Fibroblast of villous mesenchyme (primary cell): Measurements from ENCODE around the gene CMTM3. TPM values are rescaled to one million over a fixed set of nuclear protein-coding genes. Genes with fewer than 3 reads are reported as not detected.
"Not testable (repeated sequence)": the region's sequence is repeated elsewhere in the genome, so short reads cannot be mapped to it uniquely, and the experiment has no call there.

ENCODE experiments used
- DNase-seq: peaks from one replicate; pipeline ENCODE4 v3.0.0-alpha.2; 2010; ENCODE audit warnings: low read depth
- H3K4me3 ChIP-seq: 2 replicates; pipeline ENCODE4 v1.5.1; 2011; ENCODE audit warnings: low read depth, mild to moderate bottlenecking, low read length
- total RNA-seq: library from RNA; depleted of rRNA; stranded (reverse); fragments of >200 nt; gene quantifications from 2 replicates; pipeline ENCODE4 v1.2.3, GENCODE V29; 2012
- TF ChIP-seq, protein P1 (sequence below): IDR thresholded peaks from 2 replicates; pipeline ENCODE4 v1.5.1; 2012; ENCODE audit warnings: low read depth, mild to moderate bottlenecking, low read length; ENCODE audit not compliant: insufficient read depth

Gene CMTM3
- total RNA-seq, 1 donor, result 22.0 TPM

DNA sequence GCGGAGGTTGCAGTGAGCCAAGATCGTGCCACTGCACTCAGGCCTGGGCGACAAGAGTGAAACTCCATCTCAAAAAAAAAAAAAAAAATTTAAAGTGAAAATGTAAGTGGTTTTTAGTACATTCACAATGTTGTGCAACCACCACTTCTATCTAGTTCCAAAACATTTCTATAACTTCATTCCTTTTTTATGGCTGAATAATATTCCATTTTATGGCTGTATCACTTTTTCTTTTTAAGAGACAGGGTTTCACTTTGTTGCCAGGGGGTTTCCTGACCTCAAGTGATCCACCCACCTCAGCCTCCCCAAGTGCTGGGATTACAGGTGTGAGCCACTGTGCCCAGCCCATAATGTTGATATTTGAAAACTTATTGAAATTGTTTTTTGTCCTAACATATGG is 11.7 kb upstream of the CMTM3 start:
- no peak for DNase-seq
- TF ChIP-seq, protein P1, sequence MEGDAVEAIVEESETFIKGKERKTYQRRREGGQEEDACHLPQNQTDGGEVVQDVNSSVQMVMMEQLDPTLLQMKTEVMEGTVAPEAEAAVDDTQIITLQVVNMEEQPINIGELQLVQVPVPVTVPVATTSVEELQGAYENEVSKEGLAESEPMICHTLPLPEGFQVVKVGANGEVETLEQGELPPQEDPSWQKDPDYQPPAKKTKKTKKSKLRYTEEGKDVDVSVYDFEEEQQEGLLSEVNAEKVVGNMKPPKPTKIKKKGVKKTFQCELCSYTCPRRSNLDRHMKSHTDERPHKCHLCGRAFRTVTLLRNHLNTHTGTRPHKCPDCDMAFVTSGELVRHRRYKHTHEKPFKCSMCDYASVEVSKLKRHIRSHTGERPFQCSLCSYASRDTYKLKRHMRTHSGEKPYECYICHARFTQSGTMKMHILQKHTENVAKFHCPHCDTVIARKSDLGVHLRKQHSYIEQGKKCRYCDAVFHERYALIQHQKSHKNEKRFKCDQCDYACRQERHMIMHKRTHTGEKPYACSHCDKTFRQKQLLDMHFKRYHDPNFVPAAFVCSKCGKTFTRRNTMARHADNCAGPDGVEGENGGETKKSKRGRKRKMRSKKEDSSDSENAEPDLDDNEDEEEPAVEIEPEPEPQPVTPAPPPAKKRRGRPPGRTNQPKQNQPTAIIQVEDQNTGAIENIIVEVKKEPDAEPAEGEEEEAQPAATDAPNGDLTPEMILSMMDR, result no peak

DNA sequence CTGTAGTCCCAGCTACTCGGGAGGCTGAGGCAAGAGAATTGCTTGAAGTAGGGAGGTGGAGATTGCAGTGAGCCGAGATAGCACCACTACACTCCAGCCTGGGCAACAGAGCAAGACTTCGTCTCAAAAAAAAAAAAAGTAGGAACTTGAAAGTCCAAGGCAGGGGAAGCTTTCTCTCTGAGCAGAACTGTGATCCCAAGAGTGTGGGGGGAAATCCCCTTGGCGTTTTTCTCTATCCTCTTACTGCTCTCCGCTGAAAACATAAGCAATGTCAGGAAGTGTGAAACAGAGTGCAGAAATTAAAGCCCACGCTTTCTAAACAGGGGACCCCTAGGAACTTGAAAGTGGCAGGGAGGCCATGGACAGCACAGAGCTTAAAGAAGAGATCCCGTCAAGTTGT is 9.8 kb upstream of the CMTM3 start:
- no peak for DNase-seq
- TF ChIP-seq, protein P1, result no peak
- H3K4me3 ChIP-seq, result no peak overlapping the region

More for the DNA sequence above, 11.7 kb upstream of the CMTM3 start:
- no peak overlapping the region for H3K4me3 ChIP-seq

GRCh38 chr16:66596559-66596958 is 7.9 kb upstream of the CMTM3 start:
- not testable (repeated sequence) for DNase-seq, H3K4me3 ChIP-seq

DNA sequence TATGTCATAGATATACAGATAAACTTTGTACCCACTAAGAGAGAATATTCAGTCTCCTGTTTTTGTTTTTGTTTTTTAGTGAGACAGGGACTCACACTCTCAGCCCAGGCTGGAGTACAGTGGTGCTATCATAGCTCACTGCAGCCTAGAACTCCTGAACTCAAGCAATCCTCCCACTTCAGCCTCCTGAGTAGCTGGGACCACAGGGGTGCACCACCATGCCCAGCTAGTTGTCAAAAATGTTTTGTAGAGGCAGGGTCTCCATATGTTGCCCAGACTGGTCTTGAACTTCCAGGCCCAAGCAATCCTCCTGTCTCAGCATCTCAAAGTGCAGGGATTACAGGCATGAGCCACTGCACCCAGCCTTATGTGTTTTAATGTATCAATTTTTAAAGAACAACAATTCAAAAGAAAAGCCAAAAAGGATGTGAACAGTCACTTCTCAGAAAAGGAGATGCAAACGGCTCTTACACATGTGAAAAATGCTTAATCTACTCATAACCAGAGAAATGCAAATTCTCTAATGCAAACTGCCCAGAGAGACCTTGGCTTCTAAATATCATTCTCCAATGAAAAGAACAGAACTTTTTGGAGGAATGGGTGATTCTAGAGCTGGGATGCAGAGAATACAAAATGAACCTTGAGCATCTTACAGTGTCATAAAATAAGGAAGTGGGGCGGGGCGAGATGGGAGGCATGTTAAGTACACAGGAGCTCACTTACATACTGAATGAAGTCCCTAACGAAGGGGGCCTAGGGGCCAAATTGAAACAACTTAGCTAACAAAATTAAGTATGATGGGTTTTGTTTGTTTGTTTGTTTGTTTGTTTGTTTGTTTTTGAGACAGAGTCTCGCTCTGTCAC is 7.3 kb upstream of the CMTM3 start:
- DNase-seq, result no peak
- H3K4me3 ChIP-seq, result no peak overlapping the region
- TF ChIP-seq, protein P1, result no peak

- TF ChIP-seq, protein P1, result no peak
- no peak for DNase-seq
- no peak overlapping the region for H3K4me3 ChIP-seq
Observed at GRCh38 chr16:66598111-66598510, 6.4 kb upstream of the CMTM3 start.

DNA sequence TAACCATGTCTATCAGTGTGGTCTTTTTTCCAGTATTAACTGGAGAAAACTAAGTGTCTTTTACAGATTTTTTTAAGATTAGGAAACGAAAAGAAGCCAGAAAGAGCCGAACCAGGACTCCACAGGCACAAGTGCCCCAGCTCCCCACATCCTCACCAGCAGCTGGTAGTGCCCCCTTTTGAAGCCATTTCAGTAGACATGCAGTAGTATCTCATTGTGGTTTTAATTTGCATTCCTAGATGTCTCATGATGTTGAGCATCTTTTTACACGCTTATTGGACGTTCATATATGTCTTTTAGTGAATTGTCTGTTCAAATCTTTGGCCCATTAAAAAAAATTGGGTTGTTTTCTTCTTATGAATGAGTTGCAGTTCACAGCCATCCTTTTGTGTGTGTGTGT is 4.8 kb upstream of the CMTM3 start:
- DNase-seq, result no peak
- TF ChIP-seq, protein P1, result no peak
- H3K4me3 ChIP-seq, result no peak overlapping the region

DNA sequence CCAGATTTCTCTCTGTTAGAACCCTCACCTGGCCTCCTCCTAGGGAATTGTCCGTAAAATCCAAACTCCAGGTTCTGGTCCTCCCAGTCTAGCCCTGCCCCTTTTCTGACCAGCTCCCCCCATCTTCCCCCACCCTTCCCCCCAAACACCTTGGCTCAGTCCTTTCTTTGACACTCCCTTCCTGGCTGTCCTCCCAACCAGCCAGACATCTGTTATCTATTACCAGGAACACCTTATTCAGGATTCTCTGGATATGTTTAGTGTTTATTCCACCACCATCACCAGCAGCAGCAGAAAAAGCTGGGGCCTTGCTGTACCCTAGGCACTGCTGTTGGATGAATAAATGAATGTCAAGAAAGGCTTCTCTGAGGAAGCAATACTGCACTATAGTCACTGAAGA is 4.0 kb upstream of the CMTM3 start:
- TF ChIP-seq, protein P1, result no peak
- H3K4me3 ChIP-seq, result no peak overlapping the region
- DNase-seq, result no peak
